H1 (cell line): ENCODE results near the gene MIPOL1. TPM values are rescaled to one million over a fixed set of nuclear protein-coding genes. Genes with fewer than 3 reads are reported as not detected.

Experiments used
- CTCF ChIA-PET: fragments of 300-600 bp; sonication (Branson Sonifier 250); formaldehyde crosslinking; loops from one replicate; lab custom pipeline; 2021; ENCODE audit not compliant: partially characterized antibody; lab: Charles Lee
- POLR2A ChIA-PET: fragments of 300-600 bp; sonication (Branson Sonifier 250); formaldehyde crosslinking; loops from one replicate; lab custom pipeline; 2021; ENCODE audit warnings: inconsistent platforms; ENCODE audit not compliant: partially characterized antibody; lab: Charles Lee
- DNase-seq, 2 experiments: peaks; one replicate each; pipeline versions ENCODE4 v3.0.0 to v3.0.0-alpha.2; 2010 to 2022; ENCODE audit warnings: low spot score in 2 of 2, low read depth in 1 of 2, mixed read lengths in 1 of 2
- FAIRE-seq: peaks from 2 replicates; lab custom pipeline; 2011; peaks lifted over from hg19 to GRCh38; lab: Jason Lieb, UNC
- H2AFZ ChIP-seq: 2 replicates; pipeline ENCODE4 v1.8.1; 2012; ENCODE audit warnings: low read length, inconsistent platforms
- H2AK5ac ChIP-seq: 2 replicates; pipeline ENCODE4 v1.6.1; 2013; ENCODE audit warnings: low read depth, low read length
- H2BK120ac ChIP-seq: replicated peaks from 2 replicates; pipeline ENCODE3; 2013; ENCODE audit warnings: low read depth, low read length, inconsistent platforms
- H2BK12ac ChIP-seq: 2 replicates; pipeline ENCODE4 v1.6.1; 2013; ENCODE audit warnings: low read depth, low read length
- H2BK15ac ChIP-seq: 2 replicates; pipeline ENCODE4 v1.6.1; 2013; ENCODE audit warnings: low read length
- H2BK20ac ChIP-seq: 2 replicates; pipeline ENCODE4 v1.6.1; 2013; ENCODE audit warnings: low read length
- H2BK5ac ChIP-seq: 2 replicates; pipeline ENCODE4 v1.6.1; 2013; ENCODE audit warnings: low read depth, low read length
- H3K14ac ChIP-seq: 2 replicates; pipeline ENCODE4 v1.6.1; 2013; ENCODE audit warnings: inconsistent platforms; ENCODE audit not compliant: insufficient read length
- H3K18ac ChIP-seq: 2 replicates; pipeline ENCODE4 v1.6.1; 2013; ENCODE audit warnings: low read length; ENCODE audit errors: extremely low read depth
- H3K23ac ChIP-seq: 2 replicates; pipeline ENCODE4 v1.6.1; 2013; ENCODE audit warnings: inconsistent platforms; ENCODE audit not compliant: insufficient read length
- H3K23me2 ChIP-seq: 2 replicates; pipeline ENCODE4 v1.6.1; 2013; ENCODE audit warnings: low read depth, low read length
- H3K27ac ChIP-seq: 2 replicates; pipeline ENCODE4 v1.6.1; 2011; ENCODE audit warnings: low read depth, low read length, inconsistent platforms
- H3K27me3 ChIP-seq, 4 experiments: replicated peaks in 1 of 4; 1 replicate in 1 of 4; 2 replicates in 3 of 4; pipeline versions ENCODE4 v1.6.1 to v1.8.1; 2011 to 2013; ENCODE audit warnings: low read length in 3 of 4, mild to moderate bottlenecking in 3 of 4, inconsistent platforms in 2 of 4, mixed read lengths in 2 of 4, moderate library complexity in 1 of 4; ENCODE audit not compliant: control insufficient read depth in 3 of 4, insufficient read depth in 3 of 4; ENCODE audit errors: extremely low read depth in 1 of 4
- H3K36me3 ChIP-seq, 4 experiments: 2 replicates each; pipeline versions ENCODE4 v1.6.1 to v1.8.1; 2011 to 2013; ENCODE audit warnings: mild to moderate bottlenecking in 4 of 4, low read length in 3 of 4, moderate library complexity in 2 of 4, control low read depth in 1 of 4, inconsistent platforms in 1 of 4; ENCODE audit not compliant: insufficient read depth in 4 of 4, control insufficient read depth in 2 of 4
- H3K4ac ChIP-seq: replicated peaks from 2 replicates; pipeline ENCODE3; 2013; ENCODE audit warnings: low read length, low read depth, mixed read lengths, inconsistent platforms; ENCODE audit not compliant: insufficient read length
- H3K4me1 ChIP-seq, 4 experiments: replicated peaks in 1 of 4; 1 replicate in 1 of 4; 2 replicates in 3 of 4; pipeline versions ENCODE4 v1.6.1 to v1.8.1; 2011 to 2013; ENCODE audit warnings: low read length in 3 of 4, inconsistent platforms in 2 of 4, mixed read lengths in 1 of 4; ENCODE audit not compliant: insufficient read depth in 4 of 4, control insufficient read depth in 3 of 4
- H3K4me2 ChIP-seq, 2 experiments: 2 replicates each; pipeline versions ENCODE4 v1.6.1 to v1.8.1; 2011 to 2013; ENCODE audit warnings: low read depth in 2 of 2, low read length in 2 of 2, control low read depth in 1 of 2, inconsistent platforms in 1 of 2, mild to moderate bottlenecking in 1 of 2; ENCODE audit not compliant: insufficient read depth in 1 of 2
- H3K4me3 ChIP-seq, 4 experiments: fragments of 200-600, 300-600 bp in 1 of 4; sonication (generic), shearing (Covaris generic), sonication (Bioruptor Twin) in 1 of 4; 2 replicates each; pipeline versions ENCODE4 v1.5.1 to v1.8.1; 2011 to 2016; ENCODE audit warnings: low read length in 4 of 4, low read depth in 3 of 4, control low read depth in 2 of 4, inconsistent platforms in 2 of 4, mild to moderate bottlenecking in 2 of 4, mixed read lengths in 1 of 4, moderate library complexity in 1 of 4; ENCODE audit not compliant: insufficient read depth in 2 of 4; ENCODE audit errors: extremely low read depth in 1 of 4
- H3K56ac ChIP-seq: replicated peaks from 2 replicates; pipeline ENCODE3; 2013; ENCODE audit warnings: low read depth, mild to moderate bottlenecking, mixed read lengths, low read length, inconsistent platforms; ENCODE audit not compliant: insufficient read length
- H3K79me1 ChIP-seq: 2 replicates; pipeline ENCODE4 v1.6.1; 2013; ENCODE audit warnings: low read depth, low read length, control low read depth
- H3K79me2 ChIP-seq, 2 experiments: 2 replicates each; pipeline versions ENCODE4 v1.6.1 to v1.8.1; 2012 to 2013; ENCODE audit warnings: low read length in 2 of 2, mild to moderate bottlenecking in 2 of 2, inconsistent platforms in 1 of 2; ENCODE audit not compliant: insufficient read depth in 2 of 2, control insufficient read depth in 1 of 2
- H3K9ac ChIP-seq, 4 experiments: replicated peaks in 1 of 4; 1 replicate in 1 of 4; 2 replicates in 3 of 4; pipeline versions ENCODE4 v1.6.1 to v1.8.1; 2011 to 2013; ENCODE audit warnings: low read depth in 3 of 4, low read length in 3 of 4, control low read depth in 2 of 4, mild to moderate bottlenecking in 2 of 4, moderate library complexity in 2 of 4, inconsistent platforms in 1 of 4; ENCODE audit errors: extremely low read depth in 1 of 4
- H3K9me3 ChIP-seq, 2 experiments: 2 replicates each; pipeline versions ENCODE4 v1.6.1 to v1.8.1; 2012 to 2013; ENCODE audit warnings: mild to moderate bottlenecking in 2 of 2, moderate library complexity in 2 of 2, control low read depth in 1 of 2, inconsistent platforms in 1 of 2, low read depth in 1 of 2, low read length in 1 of 2, mixed read lengths in 1 of 2; ENCODE audit not compliant: insufficient read depth in 2 of 2
- H4K20me1 ChIP-seq, 2 experiments: replicated peaks in 1 of 2; 2 replicates each; pipeline versions ENCODE3 to v1.8.1; 2011 to 2013; ENCODE audit warnings: inconsistent platforms in 2 of 2, low read length in 2 of 2, mild to moderate bottlenecking in 1 of 2; ENCODE audit not compliant: insufficient read depth in 2 of 2, control insufficient read depth in 1 of 2
- H4K5ac ChIP-seq: 2 replicates; pipeline ENCODE4 v1.6.1; 2013; ENCODE audit warnings: low read length, low read depth, mixed read lengths, inconsistent platforms; ENCODE audit not compliant: insufficient read length
- H4K8ac ChIP-seq: 2 replicates; pipeline ENCODE4 v1.8.0; 2013; ENCODE audit warnings: mild to moderate bottlenecking, moderate library complexity, low read length, inconsistent platforms; ENCODE audit not compliant: insufficient read depth; ENCODE audit errors: extremely low read depth
- H4K91ac ChIP-seq: replicated peaks from 2 replicates; pipeline ENCODE3; 2013; ENCODE audit warnings: low read length, mixed read lengths, inconsistent platforms; ENCODE audit not compliant: insufficient read length
- CBX5 ChIP-seq: fragments of 300-800, 300-1000 bp; sonication (generic); IDR thresholded peaks from 2 replicates; pipeline ENCODE4 v1.7.1; 2016; ENCODE audit warnings: antibody characterized with exemption, low read length, low read depth
- CREB1 ChIP-seq: IDR thresholded peaks from 2 replicates; pipeline ENCODE4 v1.6.1; 2012; ENCODE audit warnings: inconsistent platforms
- EGR1 ChIP-seq: IDR thresholded peaks from 2 replicates; pipeline ENCODE4 v1.6.1; 2011; ENCODE audit warnings: low read depth, low read length, borderline replicate concordance
- FOSL1 ChIP-seq: IDR thresholded peaks from 2 replicates; pipeline ENCODE4 v1.6.1; 2011; ENCODE audit warnings: mild to moderate bottlenecking, low read depth, low read length, moderate library complexity; ENCODE audit not compliant: insufficient read depth
- JUN ChIP-seq: IDR thresholded peaks from 2 replicates; pipeline ENCODE4 v1.6.1; 2011; ENCODE audit warnings: low read depth, mild to moderate bottlenecking, improper control_type of control experiment, low read length
- JUND ChIP-seq: IDR thresholded peaks from 2 replicates; pipeline ENCODE4 v1.6.1; 2011; ENCODE audit warnings: mild to moderate bottlenecking, improper control_type of control experiment, low read length
- KDM5A ChIP-seq: fragments of 200-600 bp; IDR thresholded peaks from 2 replicates; pipeline ENCODE4 v1.7.1; 2012; ENCODE audit warnings: mild to moderate bottlenecking, low read length, inconsistent platforms, mixed read lengths
- POU5F1 ChIP-seq: IDR thresholded peaks from 2 replicates; pipeline ENCODE4 v1.6.1; 2011; ENCODE audit warnings: low read depth, mild to moderate bottlenecking, low read length, moderate library complexity
- RAD21 ChIP-seq, 2 experiments: IDR thresholded peaks in 1 of 2; conservative IDR thresholded peaks in 1 of 2; 2 replicates each; pipeline ENCODE4 v1.6.1; 2011; ENCODE audit warnings: low read depth in 2 of 2, low read length in 2 of 2, improper control_type of control experiment in 1 of 2, inconsistent platforms in 1 of 2, mild to moderate bottlenecking in 1 of 2, moderate library complexity in 1 of 2
- RXRA ChIP-seq: IDR thresholded peaks from 2 replicates; pipeline ENCODE4 v1.6.1; 2011; ENCODE audit warnings: low read depth, mild to moderate bottlenecking, low read length, moderate library complexity; ENCODE audit not compliant: insufficient read depth
- SAP30 ChIP-seq: fragments of 300-600 bp; sonication (generic); IDR thresholded peaks from 2 replicates; pipeline ENCODE4 v1.7.1; 2012; ENCODE audit warnings: low read length, moderate library complexity, mild to moderate bottlenecking, inconsistent platforms; ENCODE audit not compliant: insufficient read depth, insufficient replicate concordance
- SIX5 ChIP-seq: IDR thresholded peaks from 2 replicates; pipeline ENCODE4 v1.6.1; 2011; ENCODE audit warnings: mild to moderate bottlenecking, low read depth, low read length
- YY1 ChIP-seq: IDR thresholded peaks from 2 replicates; pipeline ENCODE4 v1.6.1; 2011; ENCODE audit warnings: low read depth, mild to moderate bottlenecking, low read length
- ZNF274 ChIP-seq: IDR thresholded peaks from 2 replicates; pipeline ENCODE4 v1.7.0; 2012; ENCODE audit warnings: low read length, borderline replicate concordance; ENCODE audit errors: extremely low read depth
- polyA plus RNA-seq, 7 experiments: library from polyadenylated mRNA; depleted of rRNA in 3 of 7; stranded (reverse) in 5 of 7; unstranded in 2 of 7; fragments of >200 nt in 5 of 7; fragments of 200-250 nt in 2 of 7; gene quantifications; 1 replicate in 5 of 7; 2 replicates in 1 of 7; 4 replicates in 1 of 7; pipeline versions ENCODE4 v1.2.1 to v1.2.3, GENCODE V29; 2011 to 2013; ENCODE audit warnings: missing spikeins in 2 of 7, mixed read lengths in 2 of 7
- total RNA-seq: library from RNA; stranded (reverse); fragmentation: NEBNext Ultra II Directional; extraction: Animal tissue kit (Norgen Biotek cat#: 25700); gene quantifications from 2 replicates; pipeline ENCODE4 v1.2.1, GENCODE V29; 2021
- TF ChIP-seq, protein P1 (sequence below): IDR thresholded peaks from 2 replicates; pipeline ENCODE4 v1.6.1; 2012; ENCODE audit warnings: inconsistent platforms

Gene MIPOL1
- total and polyA plus RNA-seq, 2 of the 8 experiments (the other 6 are each of a cell fraction or from before 2014, with no cell fraction given) = 2.8 to 23.9 TPM

GRCh38 chr14:37457334-37457733 lies 259.6 kb downstream of the MIPOL1 start:
- Histone ChIP-seq H4K91ac (no peak overlapping the region), H3K4me1 (no peaks in the 10 kb centered on the region), H2AK5ac (no peak overlapping the region), H3K4me2 (no peak overlapping the region), H2BK12ac (no peak overlapping the region), H4K8ac (no peak overlapping the region), H3K23ac (no peak overlapping the region), H3K9ac (no peak overlapping the region), H2BK15ac (no peak overlapping the region), H3K79me1 (no peaks in the 10 kb centered on the region), H3K56ac (no peak overlapping the region), H2AFZ (no peak overlapping the region), H3K4ac (no peak overlapping the region), H3K36me3 (no peaks in the 10 kb centered on the region), H3K9me3 (peaks cover 0 to 5% of the 10 kb centered on the region in 2 experiments; a peak in 2 of 4 replicates), H3K23me2 (no peaks in the 10 kb centered on the region), H3K4me3 (no peak overlapping the region), H3K27ac (no peak overlapping the region), H3K18ac (no peak overlapping the region), H2BK20ac (no peak overlapping the region), H3K79me2 (no peaks in the 10 kb centered on the region), H2BK120ac (no peak overlapping the region), H2BK5ac (no peak overlapping the region), H4K5ac (no peak overlapping the region), H3K14ac (no peak overlapping the region), H4K20me1 (no peaks in the 10 kb centered on the region), H3K27me3 (no peaks in the 10 kb centered on the region)
- CTCF ChIA-PET = no interaction called here
- no peak for FAIRE-seq
- POLR2A ChIA-PET = interaction anchor here (0.6 kb wide), 1 partner anchor 59 kb away, joined by 4 read pairs; no protein-coding TSS in a partner anchor
- no peak for DNase-seq
- TF ChIP-seq EGR1 (no peak), RXRA (no peak), KDM5A (no peak), SAP30 (no peak), RAD21 (IDR thresholded peaks at IDR 0.05 in 1 of 2, conservative IDR thresholded peaks at IDR 0.05 in 1 of 2; ENCODE audit: low read depth in 2 of 2, low read length in 2 of 2) (no peak), JUN (no peak), CBX5 (no peak), YY1 (no peak), JUND (no peak), POU5F1 (no peak), ZNF274 (no peak), CREB1 (no peak), FOSL1 (no peak), SIX5 (no peak)
- TF ChIP-seq, protein P1, sequence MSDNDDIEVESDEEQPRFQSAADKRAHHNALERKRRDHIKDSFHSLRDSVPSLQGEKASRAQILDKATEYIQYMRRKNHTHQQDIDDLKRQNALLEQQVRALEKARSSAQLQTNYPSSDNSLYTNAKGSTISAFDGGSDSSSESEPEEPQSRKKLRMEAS = no peak
